Stomach (tissue), 9 donors: ENCODE results near the gene HK3. TPM values are rescaled to one million over a fixed set of nuclear protein-coding genes. Genes with fewer than 3 reads are reported as not detected.
A peak's percentile ranks its signal among the peaks of the same experiment; 100 is the strongest.

Source experiments
- DNase-seq, 2 donors: peaks; one replicate each; pipeline versions ENCODE4 v3.0.0 to v3.0.0-alpha.2; 2013 to 2019
- H3K27ac ChIP-seq, 5 donors: fragments of 200-600 bp in 4 of 5; sonication (generic) in 4 of 5; one replicate each; pipeline ENCODE4 v1.5.1; 2013 to 2019; ENCODE audit warnings: mild to moderate bottlenecking in 1 of 5, moderate library complexity in 1 of 5
- H3K27me3 ChIP-seq, 3 donors: fragments of 200-600 bp; sonication (generic); one replicate each; pipeline ENCODE4 v1.5.1; 2017 to 2019; ENCODE audit warnings: mixed run types in 1 of 3
- H3K36me3 ChIP-seq, 4 donors: fragments of 200-600 bp; sonication (generic); 1 replicate in 3 of 4; 2 replicates in 1 of 4; pipeline ENCODE4 v1.5.1; 2016 to 2019
- H3K4me1 ChIP-seq, 4 donors: fragments of 200-600 bp; sonication (generic); one replicate each; pipeline ENCODE4 v1.5.1; 2016 to 2019
- H3K4me3 ChIP-seq, 4 donors: fragments of 200-600 bp; sonication (generic) in 3 of 4; one replicate each; pipeline ENCODE4 v1.5.1; 2016 to 2019; ENCODE audit warnings: mild to moderate bottlenecking in 1 of 4
- H3K9me3 ChIP-seq, 4 donors: fragments of 200-600 bp; sonication (generic); one replicate each; pipeline ENCODE4 v1.5.1; 2016 to 2019
- EP300 ChIP-seq: sonication (generic); formaldehyde crosslinking; IDR thresholded peaks from one replicate; pipeline ENCODE4 v1.6.1; 2017; ENCODE audit warnings: antibody characterized with exemption
- POLR2A ChIP-seq, 4 donors: fragments of 450-650 bp; IDR thresholded peaks; one replicate each; pipeline ENCODE4 v1.6.1; 2016; ENCODE audit warnings: antibody characterized with exemption in 4 of 4, control low read depth in 2 of 4, mild to moderate bottlenecking in 1 of 4, moderate library complexity in 1 of 4
- POLR2AphosphoS5 ChIP-seq, 3 donors: sonication (generic); formaldehyde crosslinking; IDR thresholded peaks; one replicate each; pipeline ENCODE4 v1.6.1; 2016; ENCODE audit warnings: antibody characterized with exemption in 3 of 3
- WGBS, 5 donors: extraction: QIAGEN DNeasy Blood & Tissue Kit in 3 of 5; methylation state at CpG; one replicate each; pipeline versions ENCODE4 v1.1.5 to v1.1.7; 2013 to 2018; 5-methylcytosine and 5-hydroxymethylcytosine counted together
- intact Hi-C: fragments of 100-400 bp; cut with DNase I; formaldehyde crosslinking; loops from one replicate; pipeline ENCODE4 v1.15.1; 2023; ENCODE audit warnings: low total_unique reads
- polyA plus RNA-seq, 3 donors: library from polyadenylated mRNA; stranded (reverse); fragments of 200-250 nt; gene quantifications; one replicate each; pipeline ENCODE4 v1.2.3, GENCODE V29; 2013
- total RNA-seq, 5 donors: library from RNA; depleted of rRNA; stranded (reverse); fragments of >200 nt; gene quantifications; one replicate each; pipeline versions ENCODE4 v1.1.0 to v1.2.3, GENCODE V29; 2014 to 2016
- TF ChIP-seq, protein P1 (sequence below), 7 experiments: fragments of 450-650 bp in 4 of 7; fragments of 200-600 bp in 3 of 7; sonication (generic) in 3 of 7; IDR thresholded peaks; one replicate each; pipeline ENCODE4 v1.5.1; 2016 to 2019; ENCODE audit warnings: antibody characterized with exemption in 7 of 7, control low read depth in 2 of 7, mild to moderate bottlenecking in 1 of 7
- donor health status: healthy with polysubstance abuse.
- donor health status: Bipolar disorder and iron deficiency.
- donor health status: healthy.

Gene HK3
- total and polyA plus RNA-seq, 8 donors: 1.6 to 145 (median 4.2) TPM; not detected in 2

DNA sequence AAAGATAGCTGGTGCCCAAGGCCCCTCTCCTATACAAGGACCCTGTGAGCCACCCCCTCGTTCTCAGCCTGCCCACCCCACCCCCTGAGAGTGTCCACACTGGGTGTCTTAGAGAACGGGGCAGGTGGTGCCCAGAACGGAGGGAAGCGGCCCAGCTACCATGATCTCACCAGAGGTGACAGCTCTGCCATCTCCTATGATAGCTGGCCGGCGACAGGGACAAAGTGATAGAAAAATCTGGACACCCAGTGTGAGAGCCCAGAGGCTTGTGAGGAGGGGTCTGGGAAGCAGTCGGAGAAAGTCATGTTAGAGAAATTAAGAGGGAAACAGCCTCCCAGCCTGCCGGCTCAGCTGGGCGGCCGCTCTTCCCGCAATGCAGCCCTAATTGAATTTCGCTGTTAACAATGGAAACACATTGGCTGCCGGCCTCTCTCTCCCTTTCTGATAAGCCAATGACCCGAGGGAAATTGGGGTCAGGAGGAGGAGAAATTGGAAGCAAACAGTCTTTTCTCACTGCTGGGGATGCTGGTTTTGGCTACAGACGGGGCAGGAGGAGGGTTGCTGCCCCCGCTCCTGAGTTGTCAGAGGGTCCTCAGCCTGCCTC is 32.3 kb downstream of the HK3 start:
- Histone ChIP-seq H3K4me1 (no peaks in the 10 kb centered on the region), H3K4me3 (no peak overlapping the region), H3K27me3 (peaks cover 0 to 84% (median 60%) of the 10 kb centered on the region in 3 donors), H3K36me3 (no peaks in the 10 kb centered on the region), H3K9me3 (no peaks in the 10 kb centered on the region), H3K27ac (no peak overlapping the region)
- WGBS, 5 donors: 16 to 20% (median 17%) methylated on average over 16 of the region's 16 CpGs
- TF ChIP-seq, protein P1, sequence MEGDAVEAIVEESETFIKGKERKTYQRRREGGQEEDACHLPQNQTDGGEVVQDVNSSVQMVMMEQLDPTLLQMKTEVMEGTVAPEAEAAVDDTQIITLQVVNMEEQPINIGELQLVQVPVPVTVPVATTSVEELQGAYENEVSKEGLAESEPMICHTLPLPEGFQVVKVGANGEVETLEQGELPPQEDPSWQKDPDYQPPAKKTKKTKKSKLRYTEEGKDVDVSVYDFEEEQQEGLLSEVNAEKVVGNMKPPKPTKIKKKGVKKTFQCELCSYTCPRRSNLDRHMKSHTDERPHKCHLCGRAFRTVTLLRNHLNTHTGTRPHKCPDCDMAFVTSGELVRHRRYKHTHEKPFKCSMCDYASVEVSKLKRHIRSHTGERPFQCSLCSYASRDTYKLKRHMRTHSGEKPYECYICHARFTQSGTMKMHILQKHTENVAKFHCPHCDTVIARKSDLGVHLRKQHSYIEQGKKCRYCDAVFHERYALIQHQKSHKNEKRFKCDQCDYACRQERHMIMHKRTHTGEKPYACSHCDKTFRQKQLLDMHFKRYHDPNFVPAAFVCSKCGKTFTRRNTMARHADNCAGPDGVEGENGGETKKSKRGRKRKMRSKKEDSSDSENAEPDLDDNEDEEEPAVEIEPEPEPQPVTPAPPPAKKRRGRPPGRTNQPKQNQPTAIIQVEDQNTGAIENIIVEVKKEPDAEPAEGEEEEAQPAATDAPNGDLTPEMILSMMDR (IDR thresholded peaks at IDR 0.05): no peak
- TF ChIP-seq EP300: no peak
- no peak for TF ChIP-seq POLR2A (IDR thresholded peaks at IDR 0.05)
- TF ChIP-seq POLR2AphosphoS5 (IDR thresholded peaks at IDR 0.05): no peak
- intact Hi-C loops: no loop called here
- peak in 1 of 2 donors; percentile 53 for DNase-seq

DNA sequence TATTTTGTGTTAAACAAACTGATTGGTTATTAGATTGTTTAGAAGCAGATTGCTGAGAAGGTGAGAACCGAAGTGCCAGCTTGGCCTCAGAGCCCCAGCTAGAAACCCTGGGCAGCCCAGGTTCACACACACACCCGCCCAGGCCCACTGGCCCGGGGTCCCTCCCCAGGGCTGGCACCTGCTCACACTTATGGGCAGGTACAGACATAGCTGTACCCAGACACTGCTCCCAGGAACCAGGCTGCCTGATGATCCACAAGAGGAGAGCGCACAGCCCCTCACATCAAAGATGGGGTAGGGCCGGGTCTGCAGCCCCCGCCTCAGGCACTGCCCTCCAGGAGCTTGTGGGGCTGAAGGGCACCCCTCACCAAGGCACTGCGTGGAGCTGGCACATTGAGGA is 33.2 kb downstream of the HK3 start:
- WGBS, 5 donors: 73 to 84% (median 82%) methylated on average over 7 of the region's 7 CpGs
- TF ChIP-seq EP300 (no peak), POLR2AphosphoS5 (IDR thresholded peaks at IDR 0.05) (no peak), POLR2A (IDR thresholded peaks at IDR 0.05) (no peak)
- TF ChIP-seq, protein P1 (IDR thresholded peaks at IDR 0.05): no peak
- peaks cover 0 to 92% (median 66%) of the 10 kb centered on the region in 3 donors for H3K27me3 ChIP-seq
- H3K27ac ChIP-seq: no peak overlapping the region
- no peak for DNase-seq
- intact Hi-C loops: no loop called here
- no peaks in the 10 kb centered on the region for H3K4me1 ChIP-seq
- no peaks in the 10 kb centered on the region for H3K9me3 ChIP-seq
- no peaks in the 10 kb centered on the region for H3K36me3 ChIP-seq
- no peak overlapping the region for H3K4me3 ChIP-seq

DNA sequence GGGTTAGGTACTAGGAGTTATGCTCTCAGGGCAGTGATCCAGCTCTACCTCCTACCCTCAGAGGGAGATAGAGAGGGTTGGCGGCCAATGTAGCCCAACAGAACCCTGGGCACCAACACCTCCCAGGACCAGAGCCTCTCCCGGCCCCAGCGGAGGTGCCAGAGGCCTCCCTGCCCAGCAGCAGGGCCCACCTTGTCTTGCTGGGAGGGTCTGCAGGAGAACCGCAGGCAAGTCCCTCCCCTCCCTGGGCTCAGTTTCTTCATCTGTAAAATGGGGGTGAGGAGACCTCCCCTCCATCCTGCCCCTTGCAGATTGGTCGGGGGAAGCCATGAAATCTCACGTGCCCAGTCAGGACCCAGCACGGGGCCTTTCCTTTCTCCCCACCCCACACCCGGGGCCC is 34.4 kb downstream of the HK3 start:
- Histone ChIP-seq H3K9me3 (no peaks in the 10 kb centered on the region), H3K4me1 (no peaks in the 10 kb centered on the region), H3K4me3 (no peak overlapping the region), H3K27me3 (peaks cover 0 to 100% (median 75%) of the 10 kb centered on the region in 3 donors), H3K36me3 (no peaks in the 10 kb centered on the region), H3K27ac (no peak overlapping the region)
- DNase-seq: no peak
- TF ChIP-seq POLR2AphosphoS5 (IDR thresholded peaks at IDR 0.05): no peak
- no peak for TF ChIP-seq POLR2A (IDR thresholded peaks at IDR 0.05)
- no peak for TF ChIP-seq EP300
- TF ChIP-seq, protein P1 (IDR thresholded peaks at IDR 0.05): no peak
- 77 to 89% (median 84%) methylated on average over 4 to 8 of the region's 8 CpGs for WGBS, 5 donors
- intact Hi-C loops: no loop called here

DNA sequence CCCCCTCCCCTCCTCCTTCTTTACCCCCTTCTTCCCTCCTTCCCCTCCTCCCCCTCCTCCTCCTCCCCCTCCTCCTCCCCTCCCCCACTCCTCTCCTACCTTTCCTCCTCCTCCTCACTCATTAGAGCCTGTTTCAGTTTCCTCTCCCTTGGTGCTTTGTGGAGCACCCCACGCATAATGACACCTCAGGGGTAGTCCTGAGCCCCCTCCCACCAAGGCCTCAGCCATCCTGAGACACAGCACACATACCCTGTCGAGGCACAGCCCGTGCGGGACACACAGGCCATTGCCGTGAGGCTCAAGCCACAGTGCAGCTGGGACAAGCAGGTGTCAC is 35.4 kb downstream of the HK3 start:
- Histone ChIP-seq H3K4me1 (no peaks in the 10 kb centered on the region), H3K9me3 (no peaks in the 10 kb centered on the region), H3K4me3 (no peak overlapping the region), H3K27me3 (peaks cover 0 to 91% (median 76%) of the 10 kb centered on the region in 3 donors), H3K36me3 (no peaks in the 10 kb centered on the region), H3K27ac (no peak overlapping the region)
- TF ChIP-seq POLR2A (IDR thresholded peaks at IDR 0.05) (no peak), EP300 (no peak), POLR2AphosphoS5 (IDR thresholded peaks at IDR 0.05) (no peak)
- TF ChIP-seq, protein P1 (IDR thresholded peaks at IDR 0.05): no peak
- intact Hi-C loops: no loop called here
- 20 to 68% (median 45%) methylated on average over 4 to 5 of the region's 5 CpGs for WGBS, 5 donors
- DNase-seq: no peak
